GM18858 (cell line): ENCODE data around the gene OVCH1.
A peak's percentile ranks its signal among the peaks of the same experiment; 100 is the strongest.

Experiments used
- ATAC-seq: cut with Tn5 transposase; IDR thresholded peaks from one replicate; pipeline ENCODE4 v1.9.1; 2021; ENCODE audit not compliant: unreplicated experiment

Gene OVCH1, protein sequence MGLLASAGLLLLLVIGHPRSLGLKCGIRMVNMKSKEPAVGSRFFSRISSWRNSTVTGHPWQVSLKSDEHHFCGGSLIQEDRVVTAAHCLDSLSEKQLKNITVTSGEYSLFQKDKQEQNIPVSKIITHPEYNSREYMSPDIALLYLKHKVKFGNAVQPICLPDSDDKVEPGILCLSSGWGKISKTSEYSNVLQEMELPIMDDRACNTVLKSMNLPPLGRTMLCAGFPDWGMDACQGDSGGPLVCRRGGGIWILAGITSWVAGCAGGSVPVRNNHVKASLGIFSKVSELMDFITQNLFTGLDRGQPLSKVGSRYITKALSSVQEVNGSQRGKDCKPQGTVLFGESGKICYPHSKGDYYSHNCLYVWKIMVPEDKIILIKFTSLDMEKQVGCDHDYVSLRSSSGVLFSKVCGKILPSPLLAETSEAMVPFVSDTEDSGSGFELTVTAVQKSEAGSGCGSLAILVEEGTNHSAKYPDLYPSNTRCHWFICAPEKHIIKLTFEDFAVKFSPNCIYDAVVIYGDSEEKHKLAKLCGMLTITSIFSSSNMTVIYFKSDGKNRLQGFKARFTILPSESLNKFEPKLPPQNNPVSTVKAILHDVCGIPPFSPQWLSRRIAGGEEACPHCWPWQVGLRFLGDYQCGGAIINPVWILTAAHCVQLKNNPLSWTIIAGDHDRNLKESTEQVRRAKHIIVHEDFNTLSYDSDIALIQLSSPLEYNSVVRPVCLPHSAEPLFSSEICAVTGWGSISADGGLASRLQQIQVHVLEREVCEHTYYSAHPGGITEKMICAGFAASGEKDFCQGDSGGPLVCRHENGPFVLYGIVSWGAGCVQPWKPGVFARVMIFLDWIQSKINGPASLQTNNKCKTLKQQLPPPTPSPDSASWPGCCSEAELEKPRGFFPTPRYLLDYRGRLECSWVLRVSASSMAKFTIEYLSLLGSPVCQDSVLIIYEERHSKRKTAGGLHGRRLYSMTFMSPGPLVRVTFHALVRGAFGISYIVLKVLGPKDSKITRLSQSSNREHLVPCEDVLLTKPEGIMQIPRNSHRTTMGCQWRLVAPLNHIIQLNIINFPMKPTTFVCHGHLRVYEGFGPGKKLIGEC

DNA sequence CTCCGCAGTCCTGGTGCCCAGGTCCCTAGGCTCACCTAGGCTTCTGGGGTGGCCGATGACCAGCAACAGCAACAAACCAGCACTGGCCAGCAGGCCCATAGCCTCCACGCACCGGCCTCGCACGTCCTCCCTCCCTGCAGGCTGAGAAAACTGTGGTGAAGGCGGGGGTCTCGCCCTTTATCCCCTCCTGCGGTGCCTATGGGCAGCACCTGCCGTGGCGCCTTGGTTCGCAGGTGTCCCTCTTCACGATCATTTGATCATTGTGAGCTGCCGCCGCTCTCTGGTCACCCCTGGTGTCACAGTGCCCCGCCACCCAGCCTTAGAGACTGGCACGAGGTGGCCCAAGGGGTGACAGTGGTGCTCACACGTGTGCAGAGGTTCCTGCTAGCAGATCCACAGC lies at the start of gene OVCH1:
TSS of gene OVCH1 (minus strand) at position 99 of the 400 bp plus-strand sequence. CDS start at position 99, 0 bp downstream.
- ATAC-seq = no peak

GRCh38 chr12:29547151-29547632 lies 49.7 kb upstream of the OVCH1 start:
- no peak for ATAC-seq

DNA sequence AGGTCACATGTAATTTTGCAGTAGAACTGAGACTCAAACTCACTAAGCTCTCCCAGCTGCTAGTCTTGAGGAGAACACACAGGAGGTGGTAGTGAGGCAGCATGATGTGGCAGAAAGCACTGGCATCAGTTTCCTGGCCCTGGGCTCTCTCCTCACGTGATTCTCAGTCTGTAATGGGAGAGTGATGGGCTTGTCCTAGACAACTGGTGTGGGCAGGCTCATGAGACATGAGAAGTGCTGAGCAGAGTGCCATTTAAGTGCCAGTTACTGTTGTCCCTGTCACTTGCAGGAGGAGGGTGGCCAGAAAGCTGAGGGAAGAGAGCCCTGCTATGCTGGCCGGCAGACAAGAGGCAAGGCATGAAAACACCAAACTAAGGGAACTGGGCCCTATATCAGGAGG lies 48.5 kb upstream of the OVCH1 start:
- no peak for ATAC-seq

- peak; percentile 83 for ATAC-seq
Observed at GRCh38 chr12:29545102-29545467, 47.6 kb upstream of the OVCH1 start.

GRCh38 chr12:29544428-29545101 lies 47.1 kb upstream of the OVCH1 start:
- ATAC-seq = peak; percentile 22

GRCh38 chr12:29543036-29543435 lies 45.5 kb upstream of the OVCH1 start:
- no peak for ATAC-seq

DNA sequence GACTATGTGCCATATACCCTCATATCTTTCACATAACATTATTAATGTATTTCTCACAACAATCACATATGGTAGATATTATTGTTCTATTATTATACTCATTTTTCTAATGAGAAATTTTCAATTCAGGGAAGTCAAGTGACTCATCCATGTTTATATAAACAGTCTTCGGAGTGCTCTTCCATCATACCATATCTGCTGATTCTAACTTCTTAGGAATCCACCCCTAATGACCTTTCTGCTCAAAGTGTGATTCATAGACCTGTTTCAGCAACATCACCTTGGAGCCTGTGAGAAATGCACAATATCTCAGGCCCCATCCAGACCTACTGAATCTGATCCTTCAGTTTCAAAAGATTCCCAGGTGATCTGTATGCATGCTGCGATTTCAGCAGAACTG lies 39.8 kb upstream of the OVCH1 start:
- ATAC-seq = no peak

DNA sequence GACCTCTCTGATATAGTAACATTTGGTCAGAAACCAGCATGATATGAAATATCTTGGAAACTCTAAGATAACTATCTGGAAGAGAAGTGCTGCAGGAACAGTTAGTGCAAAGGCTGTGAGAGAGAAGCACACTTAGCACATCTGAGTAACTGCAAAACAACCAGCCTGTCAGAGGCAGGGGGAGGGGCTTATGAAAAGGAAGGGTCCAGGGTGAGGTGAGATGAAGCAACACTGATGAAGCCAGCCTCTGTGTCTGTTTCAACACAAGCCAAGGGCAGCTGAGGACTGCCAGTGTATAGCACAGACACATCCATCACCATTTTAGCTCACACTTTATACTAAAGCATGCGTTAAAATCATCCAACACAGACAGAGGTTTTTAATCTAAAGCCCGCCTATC lies 37.4 kb upstream of the OVCH1 start:
- ATAC-seq = no peak

- no peak for ATAC-seq
Observed at GRCh38 chr12:29533815-29534489, 36.5 kb upstream of the OVCH1 start.

DNA sequence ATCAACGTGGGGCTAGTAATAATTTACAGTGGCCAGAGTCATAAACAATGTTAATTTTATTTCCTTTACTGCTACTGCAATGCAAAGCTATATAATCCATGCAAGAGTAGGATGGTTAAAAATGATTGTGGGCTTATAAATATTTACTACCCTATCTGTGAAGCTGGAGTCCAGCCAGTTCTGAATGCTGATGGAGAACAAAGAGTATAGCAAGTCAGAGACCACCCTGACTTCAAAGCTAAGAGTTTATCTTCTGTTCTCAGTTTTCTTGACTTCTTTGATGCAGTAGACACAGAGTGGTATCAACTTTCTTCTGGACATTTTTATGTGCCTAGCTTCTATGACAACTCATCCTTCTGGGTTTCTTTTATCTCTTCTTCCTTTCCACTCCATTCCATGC lies 34.0 kb upstream of the OVCH1 start:
- no peak for ATAC-seq

- no peak for ATAC-seq
Observed at GRCh38 chr12:29530436-29530835, 33.0 kb upstream of the OVCH1 start.

DNA sequence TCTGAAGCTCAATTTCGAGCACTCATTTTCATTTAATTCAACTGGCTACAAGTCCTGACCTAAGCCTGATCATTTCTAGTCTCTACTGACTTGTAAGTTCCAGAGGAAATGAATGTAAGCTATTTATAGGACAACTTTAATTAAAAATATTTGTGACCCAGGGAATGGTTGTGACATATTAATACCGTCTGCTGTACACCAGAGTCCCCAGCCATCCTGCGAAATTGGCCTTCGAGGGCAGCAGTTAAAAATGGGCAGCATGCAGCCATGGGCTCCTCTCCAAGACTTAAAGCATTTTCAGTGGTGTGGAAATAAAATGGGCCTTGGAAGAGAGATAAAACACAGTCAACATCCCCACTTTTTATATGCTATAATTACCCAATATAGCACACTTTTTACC lies 30.7 kb upstream of the OVCH1 start:
- ATAC-seq = no peak

- ATAC-seq = no peak
Observed at GRCh38 chr12:29521951-29522350, 24.5 kb upstream of the OVCH1 start.

DNA sequence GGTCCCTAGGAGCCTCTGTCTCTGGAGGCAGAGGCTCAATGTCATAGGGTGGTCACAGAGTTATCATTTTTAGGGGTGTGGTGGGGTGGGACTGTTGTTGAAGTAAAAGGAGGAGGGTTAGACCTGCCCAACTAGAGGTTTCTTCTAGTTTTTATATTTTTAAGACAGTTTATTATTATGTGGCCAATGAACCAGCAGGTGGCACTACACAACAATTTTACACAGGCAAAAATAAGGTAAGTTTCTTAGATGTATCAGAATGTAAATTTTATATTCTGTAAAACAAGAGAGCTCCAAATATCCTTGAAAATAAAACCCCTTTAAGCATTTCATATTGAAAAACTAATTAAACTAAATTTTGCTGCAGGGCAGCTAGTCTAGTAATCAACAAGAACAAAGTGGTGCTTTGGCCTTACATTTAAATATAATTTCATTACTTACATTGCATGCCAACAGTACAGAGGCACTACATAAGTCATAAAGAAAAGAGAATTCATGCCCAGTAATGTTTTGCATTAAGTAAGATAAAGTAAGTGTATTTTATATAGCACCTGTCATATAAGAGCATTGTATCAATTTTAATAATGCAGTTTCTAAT lies 22.2 kb upstream of the OVCH1 start:
- ATAC-seq = no peak

DNA sequence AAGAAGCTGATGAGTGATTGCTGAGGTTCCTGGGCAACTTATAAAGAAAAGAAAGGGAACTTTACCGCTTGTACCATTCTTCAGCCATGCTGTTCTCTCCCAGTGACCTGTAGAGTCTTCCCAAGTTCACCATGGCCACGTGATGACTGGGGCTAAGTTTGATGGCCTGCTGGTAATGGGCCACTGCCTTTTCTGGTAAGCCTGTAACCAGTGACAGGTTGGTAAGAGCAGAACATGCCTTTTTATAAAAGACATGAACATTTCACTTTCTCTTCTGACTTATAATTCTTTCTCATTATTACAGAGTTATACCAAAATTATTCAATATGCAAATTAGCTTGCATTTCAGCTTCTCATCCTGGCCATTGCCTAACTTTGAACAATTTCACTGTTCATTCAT lies 20.9 kb upstream of the OVCH1 start:
- ATAC-seq = no peak

DNA sequence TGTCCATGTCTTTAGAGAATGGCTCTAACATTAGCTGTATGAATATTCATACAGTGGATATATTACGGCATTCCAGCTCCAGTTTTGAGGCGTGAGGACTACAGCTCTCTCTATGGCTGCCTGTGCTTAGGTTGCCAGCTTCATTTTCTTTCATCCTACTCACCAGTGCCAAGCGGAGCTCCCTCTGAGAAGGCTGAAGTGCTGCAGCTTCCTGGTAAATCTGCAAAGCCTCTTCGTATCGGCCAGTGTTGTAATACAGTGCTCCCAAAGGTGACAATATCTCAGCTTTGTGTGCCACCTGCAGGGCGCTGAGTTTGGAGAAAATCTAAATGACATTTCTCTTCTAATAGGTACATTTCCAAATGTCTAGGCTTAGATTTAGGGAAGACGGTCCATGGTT lies 19.8 kb upstream of the OVCH1 start:
- ATAC-seq = no peak

GRCh38 chr12:29516431-29516875 lies 19.0 kb upstream of the OVCH1 start:
- ATAC-seq = no peak

DNA sequence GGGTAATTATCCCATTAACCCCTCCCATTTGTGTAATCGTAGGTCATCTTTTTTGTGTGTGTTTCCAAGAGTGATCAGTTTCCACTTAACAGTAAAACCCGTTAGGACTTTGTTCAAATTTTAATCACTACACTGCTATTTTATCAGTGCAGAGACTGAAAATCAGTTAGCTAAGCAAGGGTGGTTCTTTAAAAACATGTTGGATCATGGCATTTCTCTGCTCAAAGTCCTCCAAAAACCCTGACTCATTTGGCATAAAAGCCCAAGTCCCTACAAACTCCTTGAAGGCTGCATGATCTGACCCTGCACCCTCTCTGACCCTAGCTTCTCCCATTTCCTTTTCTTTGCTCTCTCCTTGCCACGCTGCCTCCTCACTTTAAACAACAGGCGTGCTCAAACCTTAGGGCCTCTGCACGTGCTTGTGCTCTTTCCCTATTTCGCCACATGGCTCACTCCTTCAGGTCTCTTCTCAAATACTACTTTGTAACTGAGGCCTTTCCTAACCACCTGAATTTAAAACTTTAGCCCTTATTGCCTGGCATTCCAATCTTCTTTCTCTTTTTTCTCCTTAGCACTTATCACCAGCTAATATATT lies 13.2 kb upstream of the OVCH1 start:
- ATAC-seq = no peak

DNA sequence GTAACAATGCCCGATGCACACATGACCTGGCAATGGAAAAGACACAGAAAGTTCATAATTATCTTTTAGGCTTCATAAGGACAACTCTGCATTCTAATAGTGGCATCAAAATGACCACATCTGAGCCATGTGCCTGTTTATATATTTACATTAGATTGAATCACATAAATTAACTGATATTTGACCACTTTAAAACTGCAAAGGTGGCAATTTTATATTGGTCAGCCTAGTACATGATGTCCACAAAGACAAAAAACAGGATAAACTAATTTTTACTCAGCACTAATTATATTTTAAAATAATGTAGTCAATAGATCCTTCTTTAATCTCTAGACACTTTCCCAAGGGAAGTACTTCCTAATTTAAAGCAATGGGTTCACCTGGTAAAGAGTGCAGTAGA lies 12.0 kb upstream of the OVCH1 start:
- ATAC-seq = no peak

GRCh38 chr12:29508949-29509348 lies 11.5 kb upstream of the OVCH1 start:
- ATAC-seq = no peak
